ENCODE measurements around the gene TTC39C.

The TTC39C gene

DNA sequence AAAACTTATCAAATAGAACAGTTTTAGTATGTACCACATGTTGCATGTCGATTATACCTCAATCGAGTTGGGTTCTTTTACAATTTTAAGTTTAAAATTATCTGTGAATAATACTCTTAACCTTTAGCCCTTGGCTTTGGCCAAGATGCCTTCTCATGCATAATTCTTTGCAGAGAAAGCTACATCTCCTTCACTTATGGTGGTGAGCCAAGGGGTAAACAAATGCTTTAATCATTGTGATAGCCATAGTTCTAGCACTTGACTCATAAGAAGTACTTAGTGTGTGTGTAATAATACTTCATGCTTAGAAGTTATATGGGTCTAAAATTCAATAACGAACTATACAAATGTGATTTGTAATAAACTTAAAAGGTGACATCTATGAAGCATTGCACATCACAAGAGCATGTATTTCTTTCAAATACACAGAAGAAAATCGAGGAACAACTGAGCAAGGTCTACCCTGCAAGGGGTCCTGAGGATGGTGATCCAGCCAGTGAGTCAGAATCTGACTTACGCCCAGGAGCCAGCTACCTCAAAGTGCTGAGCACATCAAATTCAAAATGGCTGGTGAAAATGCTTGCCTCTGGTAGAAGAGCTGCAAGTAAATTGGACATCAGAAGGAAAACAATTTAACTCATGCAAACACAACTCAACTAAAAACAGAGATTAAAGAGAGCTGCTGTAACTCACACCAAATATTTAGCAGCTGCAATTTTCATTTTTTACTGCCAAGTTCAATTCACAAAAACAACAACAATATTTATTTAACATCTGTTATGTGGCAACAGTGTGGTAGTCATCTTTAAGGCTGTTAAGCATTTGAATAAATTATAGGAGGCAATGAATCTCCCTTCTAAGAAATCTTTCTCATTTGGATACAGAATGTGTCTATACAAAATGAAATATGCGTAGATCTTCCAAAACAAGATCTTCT is 23.8 kb upstream of the TTC39C start:
- FAIRE-seq, result no peak
- no peak for DNase-seq (ENCODE audit: insufficient read length, low spot score)

DNA sequence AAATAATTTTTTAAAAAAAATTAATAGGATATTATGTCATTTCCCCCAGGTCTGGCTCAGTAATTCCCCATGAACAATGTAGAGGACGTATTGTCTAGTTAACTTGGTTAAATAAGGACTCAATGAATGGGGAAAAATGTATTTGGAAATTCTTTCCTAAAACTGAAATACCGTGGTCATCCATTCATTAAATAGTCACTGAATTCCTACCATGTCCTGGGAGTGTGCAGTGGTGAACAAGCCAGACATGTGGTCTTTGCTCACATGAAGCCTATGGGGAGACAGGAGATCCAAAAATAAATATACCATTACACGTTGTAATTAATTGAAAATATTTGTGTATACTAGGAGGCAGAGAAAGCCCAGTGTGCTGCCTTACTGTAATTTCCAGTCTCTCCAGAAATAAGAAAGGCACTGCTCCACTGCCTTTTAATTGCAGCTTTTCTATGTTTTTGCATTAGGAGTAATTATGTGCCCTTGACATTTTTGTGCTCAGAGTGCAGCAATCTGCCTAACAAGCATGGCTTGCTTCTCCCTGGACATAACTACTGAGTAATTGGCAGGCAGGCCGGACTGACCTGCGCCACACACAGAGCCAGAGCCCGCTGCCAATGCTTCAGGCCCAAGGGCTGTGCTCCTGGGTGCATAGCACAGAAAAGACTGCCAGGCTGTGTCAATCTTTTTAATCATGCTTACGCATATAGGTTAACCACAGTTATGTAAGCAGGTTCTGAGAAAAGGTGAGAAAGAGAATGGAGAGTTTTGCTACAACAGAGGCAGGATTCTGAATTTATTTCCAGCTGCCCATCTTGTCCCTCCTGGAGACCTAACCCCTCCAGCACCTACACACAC is 22.2 kb upstream of the TTC39C start:
- no peak for FAIRE-seq
- no peak for DNase-seq (ENCODE audit: insufficient read length, low spot score)

DNA sequence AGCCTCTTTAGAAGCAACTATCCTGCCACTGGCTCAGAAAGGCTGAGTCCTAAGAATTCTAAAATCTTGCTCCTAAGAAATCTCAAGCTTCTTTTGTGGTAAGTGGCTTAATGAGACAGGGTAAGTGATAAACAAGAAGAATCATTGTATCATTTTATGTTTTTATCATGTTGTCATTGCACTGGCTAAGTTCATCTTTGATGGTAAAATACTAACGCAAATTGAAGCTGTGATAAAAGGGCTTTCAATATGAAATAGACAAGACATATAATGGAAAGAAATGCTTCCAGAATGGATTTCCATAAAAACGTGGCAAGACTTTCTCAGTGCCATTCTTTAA is 21.6 kb upstream of the TTC39C start:
- DNase-seq (ENCODE audit: insufficient read length, low spot score) (no peak), FAIRE-seq (no peak)

DNA sequence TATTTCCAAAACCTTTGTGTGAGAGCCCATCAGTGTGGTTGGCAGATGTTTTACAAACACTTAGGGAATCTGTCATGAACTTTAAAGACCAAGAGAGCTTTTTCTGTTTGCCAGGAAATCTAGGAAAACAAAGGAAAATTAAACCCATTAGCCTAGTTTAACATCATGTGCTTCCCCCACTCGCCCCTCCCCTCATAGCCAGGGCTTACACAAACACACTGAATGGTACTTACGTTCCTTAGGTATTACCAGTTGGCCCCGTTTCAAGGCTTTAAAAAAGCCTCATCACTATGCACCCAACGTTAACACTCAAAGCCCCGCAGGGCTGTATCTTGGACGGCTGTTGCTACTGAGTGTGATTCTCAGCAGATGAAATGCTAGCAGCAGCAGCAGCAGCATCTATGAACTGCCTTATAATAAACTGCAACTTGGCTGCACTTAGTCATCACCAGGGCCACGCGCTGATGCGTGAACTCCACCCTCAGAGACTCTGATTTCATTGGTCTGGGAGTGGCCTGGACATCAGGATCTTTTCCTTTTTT is 20.1 kb upstream of the TTC39C start:
- DNase-seq (ENCODE audit: insufficient read length, low spot score) (peak; percentile 33), FAIRE-seq (no peak)

DNA sequence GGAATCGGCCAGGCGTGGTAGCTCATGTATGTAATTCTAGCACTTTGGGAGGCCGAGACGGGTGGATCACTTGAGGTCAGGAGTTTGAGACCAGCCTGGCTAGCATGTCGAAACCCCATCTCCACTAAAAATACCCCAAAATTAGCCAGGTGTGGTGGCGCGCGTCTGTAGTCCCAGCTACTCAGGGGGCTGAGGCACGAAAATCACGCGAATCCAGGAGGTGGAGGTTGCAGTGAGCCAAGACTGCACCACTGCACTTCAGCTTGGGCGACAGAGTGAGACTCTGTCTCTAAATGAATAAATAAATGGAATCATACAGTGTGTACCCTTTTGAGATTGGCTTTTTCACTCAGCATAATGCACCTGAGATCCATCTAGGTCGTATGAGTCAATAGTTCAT is 19.4 kb upstream of the TTC39C start:
- no peak for DNase-seq (ENCODE audit: insufficient read length, low spot score)
- no peak for FAIRE-seq

DNA sequence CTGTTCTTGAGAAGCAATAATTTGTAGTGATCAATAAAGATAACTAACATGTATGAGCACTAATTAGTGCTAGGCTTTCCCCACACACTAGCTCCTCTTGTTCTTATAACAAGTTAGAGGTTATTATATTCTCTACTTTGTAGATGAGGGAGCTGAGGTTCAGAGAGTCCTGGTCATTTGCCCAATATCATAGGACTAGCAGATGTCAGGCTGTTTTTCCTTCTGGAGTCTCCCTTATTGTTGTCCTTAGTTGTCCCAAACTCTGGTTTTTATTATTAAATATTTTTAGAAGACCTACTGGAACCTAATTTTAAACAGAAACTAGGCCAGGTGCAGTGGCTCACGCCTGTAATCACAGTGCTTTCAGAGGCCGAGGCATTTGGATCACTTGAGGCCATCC is 16.5 kb upstream of the TTC39C start:
- DNase-seq (ENCODE audit: insufficient read length, low spot score), result no peak
- no peak for FAIRE-seq

DNA sequence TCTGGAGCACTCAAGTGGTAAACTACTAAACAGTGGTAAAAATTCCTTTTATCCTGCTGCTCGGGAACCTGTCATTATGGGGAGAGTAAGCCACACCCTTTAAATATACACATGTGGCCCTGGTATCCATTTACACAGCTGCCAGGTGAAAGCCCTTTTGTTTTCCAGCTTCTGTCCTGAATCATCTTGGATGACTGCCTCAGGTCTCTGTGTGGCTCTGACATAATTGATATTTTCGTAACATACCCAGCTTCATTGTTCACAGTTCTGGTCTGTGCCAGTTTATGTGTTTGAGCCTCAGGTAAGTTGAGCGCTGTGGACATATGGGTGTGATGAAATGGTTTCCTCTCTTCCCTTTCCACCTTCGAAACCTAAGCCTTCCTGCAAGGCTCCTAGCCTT is 15.7 kb upstream of the TTC39C start:
- FAIRE-seq, result no peak
- no peak for DNase-seq (ENCODE audit: insufficient read length, low spot score)

DNA sequence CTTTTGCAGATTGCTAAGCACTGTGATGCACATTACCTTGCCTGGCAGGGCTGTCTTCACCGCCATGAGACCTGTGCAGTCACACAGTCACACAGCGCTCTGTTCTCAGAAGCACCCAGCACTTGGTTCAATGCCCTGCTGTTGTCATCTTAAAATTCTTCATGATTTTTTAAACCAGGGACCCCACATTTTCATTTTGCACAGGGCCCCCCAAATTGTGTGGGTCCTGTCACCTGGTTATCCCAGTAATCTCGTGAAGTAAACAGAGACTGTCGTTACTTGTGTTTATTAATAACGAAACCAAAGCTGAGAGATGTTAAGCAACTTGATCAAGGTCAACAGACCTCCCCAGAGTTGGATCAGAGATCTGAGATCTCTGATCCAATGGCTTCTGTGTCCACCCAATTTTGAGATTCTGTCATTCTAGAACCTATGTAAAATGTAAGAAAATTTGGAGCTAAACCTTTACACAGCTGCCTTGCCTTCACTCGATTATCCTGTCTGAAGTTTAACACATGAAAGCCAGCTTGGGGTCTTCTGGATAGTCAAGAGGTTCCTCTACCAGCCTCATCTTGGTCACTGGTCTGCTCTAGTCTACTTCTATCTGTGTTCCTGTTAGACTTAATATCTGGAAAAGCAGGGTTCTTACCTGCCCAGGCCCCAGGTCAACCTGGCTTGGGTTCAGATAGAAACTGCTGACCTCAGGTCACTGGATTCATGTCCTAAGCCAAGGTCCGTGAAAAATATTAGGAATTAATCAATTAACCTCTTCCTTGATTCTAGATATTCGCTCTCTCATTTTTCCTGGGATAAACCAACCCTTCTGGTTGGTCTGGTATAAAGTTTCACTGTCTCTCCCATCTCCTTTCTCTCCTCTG is 13.7 kb upstream of the TTC39C start:
- FAIRE-seq (no peak), DNase-seq (ENCODE audit: insufficient read length, low spot score) (no peak)

DNA sequence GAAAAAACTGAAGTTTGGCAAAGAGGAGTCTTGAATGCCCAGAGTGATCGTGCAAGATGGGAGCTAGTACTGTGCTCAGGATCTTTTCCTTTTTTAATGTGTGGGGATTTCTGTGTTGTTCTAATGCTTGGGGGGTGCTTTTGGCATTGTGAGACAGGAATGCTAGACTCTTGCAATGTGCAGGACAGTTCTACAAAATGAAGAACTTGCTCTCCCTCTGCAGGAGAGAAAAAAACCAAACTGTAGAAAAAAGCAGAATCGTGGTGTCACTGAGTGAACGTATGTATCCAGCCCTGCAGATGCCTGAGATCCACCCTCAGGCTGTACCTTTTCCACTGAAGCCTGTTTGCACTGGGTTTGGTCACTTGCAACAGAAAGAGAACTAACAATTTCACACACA is 12.1 kb upstream of the TTC39C start:
- no peak for DNase-seq (ENCODE audit: insufficient read length, low spot score)
- no peak for FAIRE-seq

DNA sequence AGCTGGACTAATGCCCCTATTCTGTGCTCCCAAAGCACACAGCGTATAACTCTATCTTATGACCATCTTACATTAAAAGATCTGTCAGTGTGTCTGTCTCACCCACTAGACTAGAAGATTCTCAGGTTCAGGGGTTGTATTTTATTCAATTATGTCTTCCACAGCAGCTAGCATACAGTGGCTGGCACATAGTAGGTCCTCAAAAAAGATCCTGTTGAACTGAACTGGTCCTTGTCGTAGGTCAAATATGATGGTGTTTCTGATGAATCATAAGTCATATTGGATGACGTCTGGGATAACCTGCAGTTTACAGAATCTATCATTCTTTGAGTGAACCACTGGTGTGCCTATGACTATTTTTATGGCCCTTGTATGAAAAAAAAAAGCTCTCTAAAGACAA is 11.3 kb upstream of the TTC39C start:
- no peak for DNase-seq (ENCODE audit: insufficient read length, low spot score)
- no peak for FAIRE-seq

DNA sequence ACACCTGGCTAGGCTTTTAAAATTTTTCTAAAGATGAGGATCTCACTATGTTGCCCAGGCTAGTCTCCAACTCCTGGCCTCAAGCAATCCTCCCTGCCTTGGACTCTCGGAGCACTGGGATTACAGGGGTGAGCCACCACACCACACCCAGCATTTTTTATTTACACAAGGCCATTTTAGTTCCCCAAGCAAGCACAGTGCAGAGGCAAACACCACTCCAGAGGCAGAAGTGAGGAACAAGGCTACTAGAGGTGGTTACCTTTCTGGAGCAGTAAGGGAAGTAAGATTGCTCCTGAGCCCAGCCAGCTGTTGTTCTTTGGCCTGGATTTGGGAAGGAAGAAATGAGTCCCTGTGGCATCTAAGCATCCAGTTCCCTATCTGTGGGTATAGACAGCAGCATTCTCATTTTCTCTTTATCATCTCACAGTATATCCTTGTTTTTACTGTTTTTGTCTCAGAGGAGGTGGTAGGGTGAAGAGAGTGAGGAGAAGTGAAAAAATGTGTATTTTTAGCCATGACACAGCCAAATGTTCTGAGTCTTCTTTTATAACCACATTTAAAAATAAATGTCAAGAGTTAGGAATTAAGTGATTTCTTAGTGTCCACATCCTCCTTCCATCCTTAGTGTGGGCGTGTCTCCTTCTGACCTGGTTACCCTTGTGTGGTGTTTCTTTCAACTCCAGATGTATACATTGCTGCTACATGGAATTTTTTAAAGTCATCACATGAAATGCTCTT is 10.5 kb upstream of the TTC39C start:
- no peak for FAIRE-seq
- DNase-seq (ENCODE audit: insufficient read length, low spot score), result no peak

DNA sequence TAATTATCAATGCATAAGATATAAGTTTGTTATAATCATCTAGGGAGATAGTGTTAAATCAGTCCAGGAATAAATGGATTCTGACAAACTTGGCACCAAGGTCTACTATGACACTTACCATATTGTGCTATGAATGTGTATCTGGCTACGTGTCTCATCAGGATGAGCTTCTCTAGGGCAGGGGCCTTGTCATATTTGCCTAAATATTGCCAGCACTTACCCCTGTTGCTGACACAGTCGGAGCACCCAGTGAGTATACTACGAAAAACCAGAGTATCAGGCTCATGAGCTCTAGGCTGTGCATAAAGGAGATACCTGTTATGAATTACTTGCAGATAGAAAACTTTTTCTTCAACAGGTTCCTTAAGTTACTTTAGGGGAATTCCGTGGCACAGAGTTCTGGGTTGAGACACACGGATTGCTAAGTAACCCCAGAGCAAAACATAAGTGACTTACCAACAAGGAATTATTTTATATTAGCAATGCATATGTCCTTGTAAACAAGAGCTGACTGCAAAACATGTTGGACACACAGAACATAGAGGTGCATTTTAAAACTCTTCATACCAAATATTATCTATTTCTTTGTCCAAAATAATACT is 7.7 kb upstream of the TTC39C start:
- FAIRE-seq (no peak), DNase-seq (ENCODE audit: insufficient read length, low spot score) (no peak)

DNA sequence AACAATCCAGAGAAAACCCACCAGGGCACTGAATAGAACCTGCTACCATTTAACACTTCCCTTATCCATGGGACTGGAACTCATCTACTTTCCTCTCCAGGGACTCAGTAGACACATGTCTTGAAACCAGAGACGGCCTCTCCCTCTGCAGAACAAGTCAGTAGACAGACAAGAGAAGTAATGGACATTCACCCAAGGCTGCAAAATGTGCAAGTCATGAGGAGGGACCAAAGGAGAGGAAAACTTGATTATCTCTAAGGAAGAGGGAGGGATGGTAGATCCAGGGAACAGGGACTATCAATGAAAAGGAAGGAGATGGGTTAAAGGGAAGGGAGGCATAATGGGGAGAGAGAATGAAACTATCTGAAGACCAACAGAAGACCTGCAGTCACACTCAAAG is 5.3 kb upstream of the TTC39C start:
- DNase-seq (ENCODE audit: insufficient read length, low spot score) (no peak), FAIRE-seq (no peak)

DNA sequence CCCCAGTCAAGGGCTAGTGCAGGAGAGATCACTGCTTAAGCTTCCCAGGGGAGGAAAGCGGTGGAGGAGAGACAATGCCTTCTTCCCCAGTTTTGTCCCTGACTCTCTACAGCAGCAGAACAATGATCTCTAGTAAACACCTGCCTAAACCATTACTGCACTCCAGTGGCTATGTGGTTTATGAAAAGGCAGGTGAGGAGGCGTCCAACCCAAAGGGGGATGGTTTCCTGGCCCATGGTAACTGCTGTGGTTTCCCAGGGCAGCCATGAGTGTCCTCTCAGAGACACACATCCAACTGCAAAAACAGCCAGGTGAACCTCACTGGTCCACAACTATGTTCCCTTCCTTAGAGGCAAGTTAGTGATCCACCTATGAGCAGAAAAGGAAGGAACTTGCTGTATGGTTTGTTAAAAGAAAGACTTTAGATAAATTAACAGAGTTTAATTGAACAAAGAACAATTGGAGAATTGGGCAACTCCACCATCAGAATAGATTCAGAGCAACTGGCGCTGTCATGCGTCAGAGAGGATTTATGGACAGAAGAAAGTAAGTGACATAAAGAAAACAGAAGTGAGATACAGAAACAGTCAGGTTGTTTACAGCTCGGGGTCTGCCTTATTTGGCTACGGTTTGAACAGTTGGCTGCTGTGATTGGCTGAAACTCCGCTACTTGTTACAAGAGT is 4.8 kb upstream of the TTC39C start:
- no peak for DNase-seq (ENCODE audit: insufficient read length, low spot score)
- FAIRE-seq, result no peak

DNA sequence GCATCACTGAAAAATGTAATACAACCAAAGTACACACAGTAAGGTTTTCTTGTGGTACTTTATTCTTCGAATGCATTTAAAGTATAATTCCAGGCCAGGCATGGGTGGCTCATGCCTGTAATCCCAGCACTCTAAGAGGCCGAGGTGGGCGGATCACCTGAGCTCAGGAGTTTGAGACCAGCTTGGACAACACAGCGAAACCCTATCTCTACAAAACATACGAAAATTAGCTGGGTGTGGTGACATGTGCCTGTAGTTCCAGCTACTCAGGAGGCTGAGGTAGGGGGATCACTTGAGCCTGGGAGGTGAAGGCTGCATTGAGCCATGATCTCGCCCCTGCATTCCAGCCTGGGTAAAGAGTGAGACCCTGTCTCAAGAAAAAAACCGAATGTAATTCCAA is 3.9 kb upstream of the TTC39C start:
- FAIRE-seq (no peak), DNase-seq (ENCODE audit: insufficient read length, low spot score) (no peak)

DNA sequence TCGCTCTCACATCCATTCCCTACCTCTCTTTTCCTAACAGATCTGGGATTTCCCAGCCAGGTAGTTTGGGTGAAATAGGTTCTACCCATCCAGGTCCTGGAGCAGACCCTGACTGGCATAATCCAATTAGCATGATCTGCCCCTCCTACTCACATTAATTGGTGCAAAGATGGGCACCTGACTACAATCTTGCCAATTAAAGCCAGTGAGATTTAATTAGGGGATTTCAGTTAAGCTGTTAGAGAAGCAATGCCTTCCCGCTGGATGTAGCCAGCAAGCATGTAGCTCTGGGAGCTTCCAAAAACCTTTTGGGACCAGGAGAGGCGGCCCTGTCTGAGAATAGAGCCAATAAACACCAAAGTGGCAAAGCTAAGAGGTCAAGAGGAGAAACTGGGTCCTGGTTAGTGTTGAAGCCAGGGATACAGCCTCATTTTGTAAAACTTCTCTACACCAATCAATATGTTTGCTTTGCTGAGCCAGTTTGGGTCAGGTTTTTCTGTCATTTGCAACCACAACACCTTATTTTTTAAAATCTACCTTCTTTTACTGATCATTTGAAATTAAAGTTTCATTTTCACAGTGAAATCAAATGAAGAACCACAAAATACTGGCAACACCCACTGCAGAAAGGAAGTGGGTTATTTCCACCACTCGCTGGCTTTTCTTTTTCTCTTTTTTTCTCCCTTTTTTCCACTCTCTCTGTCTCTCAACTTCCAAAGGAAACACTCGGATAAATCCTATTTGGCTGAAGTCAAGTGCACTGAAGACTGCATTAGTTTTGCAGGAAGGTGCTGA is 3.2 kb upstream of the TTC39C start:
- no peak for DNase-seq (ENCODE audit: insufficient read length, low spot score)
- FAIRE-seq, result no peak

DNA sequence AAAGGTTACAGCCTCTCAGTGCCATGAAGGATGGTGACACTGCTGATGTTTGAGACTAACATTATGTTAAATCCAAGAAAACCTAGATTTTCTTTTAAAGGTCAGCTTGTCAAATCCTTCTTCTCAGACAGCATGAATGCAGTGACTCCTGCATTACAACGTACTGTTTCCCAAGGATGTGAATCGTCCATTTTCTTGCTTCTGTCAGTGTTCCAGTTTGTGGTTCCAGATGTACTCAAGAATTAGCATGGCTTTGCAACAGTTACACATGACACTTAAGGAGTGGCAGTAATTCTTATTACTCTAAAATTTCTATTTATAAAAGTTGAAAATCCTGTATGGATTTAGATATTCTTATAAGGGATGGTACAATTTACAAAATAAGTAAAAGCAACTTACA is 1.5 kb upstream of the TTC39C start:
- no peak for FAIRE-seq

DNA sequence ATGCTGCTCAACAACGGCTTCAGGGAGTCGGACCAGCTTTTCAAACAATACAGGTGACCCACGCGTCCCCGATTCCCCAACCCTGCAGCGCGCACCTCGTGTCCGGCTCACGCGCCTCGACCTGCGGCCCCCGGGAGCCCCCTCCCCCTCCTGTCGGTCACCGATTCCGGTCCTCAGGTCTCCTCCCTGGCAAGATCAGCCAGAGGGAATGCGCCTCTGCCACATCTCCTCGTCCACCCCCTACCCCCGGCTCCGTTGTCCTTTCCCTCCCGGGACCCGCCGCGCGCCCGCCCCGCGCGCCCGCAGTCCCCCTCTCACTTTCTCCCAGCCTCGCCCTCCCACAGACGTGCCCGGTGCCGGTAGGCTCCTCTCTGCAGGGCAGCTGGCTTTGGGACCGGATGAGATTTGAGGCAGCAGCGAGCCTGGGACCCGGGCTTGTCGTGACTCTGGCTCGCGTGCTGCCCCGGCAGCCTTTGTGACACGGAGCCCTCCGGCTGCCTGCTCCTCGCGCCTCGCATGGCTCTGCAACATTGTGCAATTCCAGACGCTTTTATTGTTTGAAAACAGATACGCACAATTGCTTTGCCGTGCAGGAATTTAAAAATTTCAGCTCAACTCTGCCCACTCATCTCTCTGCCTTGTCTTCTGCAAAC is 558 bp downstream of the TTC39C start:
- no peak for DNase-seq (ENCODE audit: insufficient read length, low spot score)
- FAIRE-seq, result no peak

More for the DNA sequence above, 1.5 kb upstream of the TTC39C start:
- no peak for DNase-seq (ENCODE audit: insufficient read length, low spot score)
